GM12878 (cell line): ENCODE data around the gene HEXIM2.

Experiments used
- BCL11A ChIP-seq: IDR thresholded peaks from 2 replicates; pipeline ENCODE4 v1.6.1; 2011; ENCODE audit warnings: low read depth, low read length
- CBFB ChIP-seq: IDR thresholded peaks from 2 replicates; pipeline ENCODE4 v1.6.1; 2016; ENCODE audit warnings: antibody characterized with exemption, low read depth
- CTCF ChIP-seq, 3 experiments: IDR thresholded peaks in 2 of 3; conservative IDR thresholded peaks in 1 of 3; 2 replicates each; pipeline ENCODE4 v1.5.1; 2011; ENCODE audit warnings: low read depth in 3 of 3, low read length in 3 of 3, mild to moderate bottlenecking in 3 of 3, control low read depth in 2 of 3, moderate library complexity in 2 of 3, inconsistent platforms in 1 of 3, mixed read lengths in 1 of 3; ENCODE audit not compliant: control insufficient read depth in 2 of 3, insufficient read depth in 1 of 3; ENCODE audit errors: extremely low read depth in 1 of 3
- CUX1 ChIP-seq: IDR thresholded peaks from 2 replicates; pipeline ENCODE4 v1.6.1; 2012; ENCODE audit warnings: improper control_type of control experiment, low read depth, low read length; ENCODE audit not compliant: insufficient replicate concordance
- EZH2 ChIP-seq: IDR thresholded peaks from 2 replicates; pipeline ENCODE4 v1.6.1; 2012; ENCODE audit warnings: low read depth, mild to moderate bottlenecking, control low read depth, inconsistent platforms, low read length, borderline replicate concordance; ENCODE audit not compliant: control insufficient read depth
- HDGF ChIP-seq: fragments of 450-650 bp; IDR thresholded peaks from 2 replicates; pipeline ENCODE4 v1.6.1; 2016; ENCODE audit warnings: antibody characterized with exemption
- IRF3 ChIP-seq: fragments of 450-650 bp; IDR thresholded peaks from 2 replicates; pipeline ENCODE4 v1.6.1; 2014; ENCODE audit warnings: mild to moderate bottlenecking
- POU2F2 ChIP-seq: IDR thresholded peaks from 3 replicates; pipeline ENCODE4 v1.6.1; 2011; ENCODE audit warnings: low read depth, mild to moderate bottlenecking, low read length, borderline replicate concordance
- SKIL ChIP-seq: fragments of 450-650 bp; IDR thresholded peaks from 2 replicates; pipeline ENCODE4 v1.6.1; 2017; ENCODE audit warnings: mild to moderate bottlenecking, low read depth, inconsistent platforms; ENCODE audit not compliant: poor library complexity, severe bottlenecking
- SMC3 ChIP-seq: IDR thresholded peaks from 2 replicates; pipeline ENCODE4 v1.6.1; 2011; ENCODE audit warnings: low read length, improper control_type of control experiment, borderline replicate concordance
- TBL1XR1 ChIP-seq: IDR thresholded peaks from 2 replicates; pipeline ENCODE4 v1.6.1; 2012; ENCODE audit warnings: low read depth, low read length, improper control_type of control experiment
- ZNF24 ChIP-seq: fragments of 450-650 bp; IDR thresholded peaks from 2 replicates; pipeline ENCODE4 v1.6.1; 2017; ENCODE audit warnings: antibody characterized with exemption, mild to moderate bottlenecking

GRCh38 chr17:45132320-45132571 lies 29.4 kb upstream of the HEXIM2 start, which contains the start of gene PLCD3:
- TF ChIP-seq CUX1 (no peak), HDGF (no peak), IRF3 (no peak), TBL1XR1 (no peak), ZNF24 (no peak), POU2F2 (no peak), EZH2 (no peak), CBFB (no peak), BCL11A (no peak), CTCF (IDR thresholded peaks at IDR 0.05 in 2 of 3, conservative IDR thresholded peaks at IDR 0.05 in 1 of 3; ENCODE audit: control insufficient read depth in 2 of 3, extremely low read depth in 1 of 3, insufficient read depth in 1 of 3, low read depth in 3 of 3, low read length in 3 of 3) (no peak), SKIL (no peak), SMC3 (no peak)
